Measurements from ENCODE around the gene ATXN1.

The ATXN1 gene

GRCh38 chr6:16700202-16700915, 60.9 kb downstream of the ATXN1 start:
- no peak for ATAC-seq

DNA sequence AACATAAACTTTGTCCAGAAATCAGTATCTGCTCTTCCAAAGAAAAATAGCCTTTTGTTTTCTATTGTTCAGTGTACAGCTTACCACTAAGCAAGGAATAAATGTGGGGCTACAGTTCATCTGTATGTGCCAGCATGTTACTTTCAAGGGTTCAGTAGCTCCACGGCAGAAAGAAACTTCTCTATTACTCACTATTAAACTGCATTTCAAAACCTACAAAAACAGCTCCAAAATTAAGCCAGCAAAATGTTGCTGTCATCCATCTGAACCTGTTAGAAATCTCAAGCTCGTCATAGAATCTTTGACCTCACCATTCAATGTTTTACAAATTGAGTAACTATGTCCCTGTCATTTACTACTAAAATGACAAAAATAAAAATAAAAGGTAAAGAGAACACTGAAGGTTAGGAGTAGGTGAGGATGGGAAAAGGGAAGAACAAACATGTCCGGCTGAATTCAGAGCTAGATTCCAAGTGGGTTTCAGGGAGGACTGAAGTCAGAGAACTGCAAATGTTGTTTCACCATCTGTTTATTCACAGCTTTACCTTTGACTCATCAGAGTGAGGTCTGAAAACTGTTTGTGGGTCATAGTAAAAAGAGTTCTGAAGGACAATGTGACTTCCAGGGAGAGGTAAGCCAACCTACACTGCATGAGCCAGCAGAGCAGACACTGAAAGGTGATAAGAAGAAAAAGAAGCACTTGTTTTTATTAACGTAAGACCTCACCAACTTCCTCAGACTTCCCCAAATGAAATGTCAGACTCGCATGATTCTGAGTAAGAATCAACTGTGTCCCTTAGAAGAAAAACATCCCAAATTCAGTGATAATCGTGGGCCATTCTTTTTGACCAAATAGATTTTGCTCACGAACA, 62.0 kb downstream of the ATXN1 start:
- ATAC-seq: peak; percentile 56
- TF ChIP-seq OSR1 (CRISPR knock-in tag; IDR thresholded peaks at IDR 0.05) (no peak), ZNF565 (CRISPR knock-in tag; conservative IDR thresholded peaks at IDR 0.05; ENCODE audit: low read depth) (no peak), BACH2 (CRISPR knock-in tag; IDR thresholded peaks at IDR 0.05; ENCODE audit: borderline replicate concordance) (no peak), ISL1 (CRISPR knock-in tag; IDR thresholded peaks at IDR 0.05) (no peak), ZNF70 (CRISPR knock-in tag; IDR thresholded peaks at IDR 0.05) (no peak), ZC3H10 (CRISPR knock-in tag; IDR thresholded peaks at IDR 0.05) (no peak), ZFP3 (CRISPR knock-in tag; IDR thresholded peaks at IDR 0.05) (no peak), PPARA (CRISPR knock-in tag; IDR thresholded peaks at IDR 0.05; ENCODE audit: borderline replicate concordance) (no peak), ESRRG (CRISPR knock-in tag; IDR thresholded peaks at IDR 0.05) (no peak), SNAI2 (CRISPR knock-in tag; IDR thresholded peaks at IDR 0.05) (no peak), ARNTL (CRISPR knock-in tag; IDR thresholded peaks at IDR 0.05; ENCODE audit: borderline replicate concordance, low read depth) (no peak), ZFP30 (CRISPR knock-in tag; IDR thresholded peaks at IDR 0.05) (no peak), RARB (CRISPR knock-in tag; IDR thresholded peaks at IDR 0.05) (no peak), CREB5 (CRISPR knock-in tag; IDR thresholded peaks at IDR 0.05; ENCODE audit: low read depth) (no peak), TCF4 (CRISPR knock-in tag; IDR thresholded peaks at IDR 0.05; ENCODE audit: borderline replicate concordance) (no peak), GLIS3 (CRISPR knock-in tag; IDR thresholded peaks at IDR 0.05) (no peak)
- TF ChIP-seq, protein P1, sequence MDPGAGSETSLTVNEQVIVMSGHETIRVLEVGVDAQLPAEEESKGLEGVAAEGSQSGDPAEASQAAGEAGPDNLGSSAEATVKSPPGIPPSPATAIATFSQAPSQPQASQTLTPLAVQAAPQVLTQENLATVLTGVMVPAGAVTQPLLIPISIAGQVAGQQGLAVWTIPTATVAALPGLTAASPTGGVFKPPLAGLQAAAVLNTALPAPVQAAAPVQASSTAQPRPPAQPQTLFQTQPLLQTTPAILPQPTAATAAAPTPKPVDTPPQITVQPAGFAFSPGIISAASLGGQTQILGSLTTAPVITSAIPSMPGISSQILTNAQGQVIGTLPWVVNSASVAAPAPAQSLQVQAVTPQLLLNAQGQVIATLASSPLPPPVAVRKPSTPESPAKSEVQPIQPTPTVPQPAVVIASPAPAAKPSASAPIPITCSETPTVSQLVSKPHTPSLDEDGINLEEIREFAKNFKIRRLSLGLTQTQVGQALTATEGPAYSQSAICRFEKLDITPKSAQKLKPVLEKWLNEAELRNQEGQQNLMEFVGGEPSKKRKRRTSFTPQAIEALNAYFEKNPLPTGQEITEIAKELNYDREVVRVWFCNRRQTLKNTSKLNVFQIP (CRISPR knock-in tag; IDR thresholded peaks at IDR 0.05; ENCODE audit: borderline replicate concordance, low read depth): no peak
- TF ChIP-seq, protein P2, sequence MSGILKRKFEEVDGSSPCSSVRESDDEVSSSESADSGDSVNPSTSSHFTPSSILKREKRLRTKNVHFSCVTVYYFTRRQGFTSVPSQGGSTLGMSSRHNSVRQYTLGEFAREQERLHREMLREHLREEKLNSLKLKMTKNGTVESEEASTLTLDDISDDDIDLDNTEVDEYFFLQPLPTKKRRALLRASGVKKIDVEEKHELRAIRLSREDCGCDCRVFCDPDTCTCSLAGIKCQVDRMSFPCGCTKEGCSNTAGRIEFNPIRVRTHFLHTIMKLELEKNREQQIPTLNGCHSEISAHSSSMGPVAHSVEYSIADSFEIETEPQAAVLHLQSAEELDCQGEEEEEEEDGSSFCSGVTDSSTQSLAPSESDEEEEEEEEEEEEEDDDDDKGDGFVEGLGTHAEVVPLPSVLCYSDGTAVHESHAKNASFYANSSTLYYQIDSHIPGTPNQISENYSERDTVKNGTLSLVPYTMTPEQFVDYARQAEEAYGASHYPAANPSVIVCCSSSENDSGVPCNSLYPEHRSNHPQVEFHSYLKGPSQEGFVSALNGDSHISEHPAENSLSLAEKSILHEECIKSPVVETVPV (CRISPR knock-in tag; IDR thresholded peaks at IDR 0.05): no peak

More at GRCh38 chr6:16700202-16700915, 60.9 kb downstream of the ATXN1 start:
- TF ChIP-seq CSDC2 (CRISPR knock-in tag; IDR thresholded peaks at IDR 0.05) (no peak), ZNF565 (CRISPR knock-in tag; conservative IDR thresholded peaks at IDR 0.05; ENCODE audit: low read depth) (no peak), PPARA (CRISPR knock-in tag; IDR thresholded peaks at IDR 0.05; ENCODE audit: borderline replicate concordance) (no peak), ARNTL (CRISPR knock-in tag; IDR thresholded peaks at IDR 0.05; ENCODE audit: borderline replicate concordance, low read depth) (no peak), CREB5 (CRISPR knock-in tag; IDR thresholded peaks at IDR 0.05; ENCODE audit: low read depth) (no peak), SNAI2 (CRISPR knock-in tag; IDR thresholded peaks at IDR 0.05) (no peak), TOX (CRISPR knock-in tag; IDR thresholded peaks at IDR 0.05; ENCODE audit: borderline replicate concordance) (no peak)

DNA sequence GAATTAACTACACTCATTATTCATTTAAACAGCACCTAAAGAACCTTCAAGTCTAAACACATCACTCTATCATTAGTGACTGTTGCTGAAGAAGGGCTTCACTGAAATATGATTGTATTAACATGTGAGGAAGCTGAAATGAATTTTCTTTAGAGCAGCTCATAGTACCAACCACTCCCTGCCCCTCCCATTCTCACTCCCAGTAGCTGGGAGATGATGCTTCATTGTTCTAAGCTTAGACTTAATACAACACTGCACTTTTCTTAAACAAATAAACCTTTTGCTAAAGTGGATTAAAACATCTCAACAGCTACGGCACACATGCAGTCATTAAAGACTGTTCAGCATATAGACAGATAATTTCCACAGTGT, 63.1 kb downstream of the ATXN1 start:
- peak; percentile 69 for ATAC-seq
- TF ChIP-seq CREB5 (CRISPR knock-in tag; IDR thresholded peaks at IDR 0.05; ENCODE audit: low read depth) (no peak), ZNF8 (CRISPR knock-in tag; IDR thresholded peaks at IDR 0.05) (no peak), ZC3H10 (CRISPR knock-in tag; IDR thresholded peaks at IDR 0.05) (no peak)
